ENCODE data around the gene CALD1.

The CALD1 gene

GRCh38 chr7:134902058-134902457, 122.6 kb downstream of the CALD1 start:
- TF ChIP-seq EZH2phosphoT487 (IDR thresholded peaks at IDR 0.05; ENCODE audit: borderline replicate concordance): no peak
- no peak for TF ChIP-seq CTCF (conservative IDR thresholded peaks at IDR 0.05; ENCODE audit: low read length)
- Histone ChIP-seq H3K27me3 (ENCODE audit: insufficient read depth, low read length, poor library complexity, severe bottlenecking) (no peaks in the 10 kb centered on the region), H3K4me1 (ENCODE audit: insufficient read depth, low read length, poor library complexity, severe bottlenecking) (no peaks in the 10 kb centered on the region), H3F3A (ENCODE audit: low read depth) (no peaks in the 10 kb centered on the region), H3K9ac (ENCODE audit: low read depth, low read length, poor library complexity, severe bottlenecking) (no peak overlapping the region), H3K4me2 (ENCODE audit: low read depth, low read length, poor library complexity, severe bottlenecking) (no peak overlapping the region), H3K4me3 (ENCODE audit: low read length, poor library complexity, severe bottlenecking) (no peak overlapping the region), H3K9me2 (replicated peaks; ENCODE audit: low read depth, low read length) (no peaks in the 10 kb centered on the region), H3K36me3 (ENCODE audit: insufficient read depth, low read length) (no peaks in the 10 kb centered on the region), H2AFZ (ENCODE audit: low read length) (no peak overlapping the region), H3K79me2 (ENCODE audit: insufficient read depth, low read length) (no peaks in the 10 kb centered on the region), H4K20me1 (ENCODE audit: insufficient read depth, low read length, poor library complexity, severe bottlenecking) (no peaks in the 10 kb centered on the region), H3K9me3 (ENCODE audit: insufficient read depth, low read depth, low read length) (no peaks in the 10 kb centered on the region)

DNA sequence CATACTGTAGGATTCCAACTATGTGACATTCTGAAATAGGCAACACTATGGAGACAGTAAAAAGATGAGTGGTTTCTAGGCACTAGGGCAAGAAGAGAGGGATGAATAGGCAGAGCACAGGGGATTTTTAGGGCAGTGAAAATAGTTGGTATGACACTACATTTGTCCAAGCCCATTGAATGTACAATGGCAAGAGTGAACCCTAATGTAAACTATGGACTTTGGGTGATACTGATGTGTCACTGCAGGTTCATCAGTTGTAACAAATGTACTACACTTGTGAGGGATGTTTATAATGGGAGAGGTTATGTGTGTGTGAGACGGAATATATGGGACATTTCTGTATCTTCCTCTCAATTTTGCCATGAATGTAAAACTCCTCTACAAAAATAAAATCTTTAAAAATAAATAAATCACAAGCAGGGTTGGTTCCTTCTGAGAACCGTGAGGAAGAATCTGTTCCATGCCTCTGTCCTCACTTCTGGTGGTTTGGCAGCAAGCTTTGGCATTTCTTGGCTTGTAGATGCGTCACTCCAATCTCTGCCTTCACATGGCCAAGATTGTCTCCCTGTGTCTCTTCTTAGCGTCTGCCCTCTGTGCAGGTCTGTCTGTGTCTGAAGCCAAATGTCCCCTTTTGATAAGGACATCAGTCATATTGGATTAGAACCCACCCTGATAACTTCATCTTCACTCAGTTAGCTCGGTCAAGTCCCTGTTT, 123.8 kb downstream of the CALD1 start:
- no peak overlapping the region for H3K4me2 ChIP-seq (ENCODE audit: low read depth, low read length, poor library complexity, severe bottlenecking)
- no peak for TF ChIP-seq EZH2phosphoT487 (IDR thresholded peaks at IDR 0.05; ENCODE audit: borderline replicate concordance)
- TF ChIP-seq CTCF (conservative IDR thresholded peaks at IDR 0.05; ENCODE audit: low read length): no peak
- H3K9me3 ChIP-seq (ENCODE audit: insufficient read depth, low read depth, low read length): no peaks in the 10 kb centered on the region
- no peaks in the 10 kb centered on the region for H3F3A ChIP-seq (ENCODE audit: low read depth)
- no peak overlapping the region for H3K4me3 ChIP-seq (ENCODE audit: low read length, poor library complexity, severe bottlenecking)
- H3K27me3 ChIP-seq (ENCODE audit: insufficient read depth, low read length, poor library complexity, severe bottlenecking): no peaks in the 10 kb centered on the region
- H3K9me2 ChIP-seq (replicated peaks; ENCODE audit: low read depth, low read length): no peaks in the 10 kb centered on the region
- H4K20me1 ChIP-seq (ENCODE audit: insufficient read depth, low read length, poor library complexity, severe bottlenecking): no peaks in the 10 kb centered on the region
- H3K36me3 ChIP-seq (ENCODE audit: insufficient read depth, low read length): no peaks in the 10 kb centered on the region
- H3K79me2 ChIP-seq (ENCODE audit: insufficient read depth, low read length): no peaks in the 10 kb centered on the region
- no peak overlapping the region for H2AFZ ChIP-seq (ENCODE audit: low read length)
- H3K4me1 ChIP-seq (ENCODE audit: insufficient read depth, low read length, poor library complexity, severe bottlenecking): no peaks in the 10 kb centered on the region
- no peak overlapping the region for H3K9ac ChIP-seq (ENCODE audit: low read depth, low read length, poor library complexity, severe bottlenecking)

DNA sequence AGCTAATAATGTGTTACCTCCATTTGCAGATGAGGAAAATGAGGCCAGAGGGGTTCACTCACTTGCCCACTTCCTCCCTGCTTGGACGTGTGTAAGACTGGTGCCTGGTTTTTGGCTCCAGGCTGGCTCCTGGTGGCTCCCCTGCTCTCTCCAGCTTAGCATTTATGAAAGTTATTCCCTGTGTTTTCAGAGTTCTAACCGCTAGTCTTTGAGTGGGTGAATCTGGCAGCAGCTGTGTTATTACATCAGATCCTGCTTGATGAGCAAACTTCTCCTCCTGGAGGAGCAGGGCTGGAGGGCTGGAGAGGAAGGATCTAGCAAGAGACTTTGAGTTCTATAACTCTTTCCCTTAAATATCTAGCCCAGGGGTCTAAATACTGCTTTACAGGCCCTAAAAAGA, 125.9 kb downstream of the CALD1 start:
- Histone ChIP-seq H3K4me1 (ENCODE audit: insufficient read depth, low read length, poor library complexity, severe bottlenecking) (no peaks in the 10 kb centered on the region), H2AFZ (ENCODE audit: low read length) (no peak overlapping the region), H3K4me2 (ENCODE audit: low read depth, low read length, poor library complexity, severe bottlenecking) (no peak overlapping the region), H3K36me3 (ENCODE audit: insufficient read depth, low read length) (no peaks in the 10 kb centered on the region), H3K9me3 (ENCODE audit: insufficient read depth, low read depth, low read length) (no peaks in the 10 kb centered on the region), H3F3A (ENCODE audit: low read depth) (no peaks in the 10 kb centered on the region), H3K9me2 (replicated peaks; ENCODE audit: low read depth, low read length) (no peaks in the 10 kb centered on the region), H3K4me3 (ENCODE audit: low read length, poor library complexity, severe bottlenecking) (no peak overlapping the region), H4K20me1 (ENCODE audit: insufficient read depth, low read length, poor library complexity, severe bottlenecking) (no peaks in the 10 kb centered on the region), H3K9ac (ENCODE audit: low read depth, low read length, poor library complexity, severe bottlenecking) (no peak overlapping the region), H3K79me2 (ENCODE audit: insufficient read depth, low read length) (no peaks in the 10 kb centered on the region), H3K27me3 (ENCODE audit: insufficient read depth, low read length, poor library complexity, severe bottlenecking) (no peaks in the 10 kb centered on the region)
- no peak for TF ChIP-seq CTCF (conservative IDR thresholded peaks at IDR 0.05; ENCODE audit: low read length)
- no peak for TF ChIP-seq EZH2phosphoT487 (IDR thresholded peaks at IDR 0.05; ENCODE audit: borderline replicate concordance)

Measured in Loucy (cell line).